Measurements from ENCODE around the gene RSPH3.

DNA sequence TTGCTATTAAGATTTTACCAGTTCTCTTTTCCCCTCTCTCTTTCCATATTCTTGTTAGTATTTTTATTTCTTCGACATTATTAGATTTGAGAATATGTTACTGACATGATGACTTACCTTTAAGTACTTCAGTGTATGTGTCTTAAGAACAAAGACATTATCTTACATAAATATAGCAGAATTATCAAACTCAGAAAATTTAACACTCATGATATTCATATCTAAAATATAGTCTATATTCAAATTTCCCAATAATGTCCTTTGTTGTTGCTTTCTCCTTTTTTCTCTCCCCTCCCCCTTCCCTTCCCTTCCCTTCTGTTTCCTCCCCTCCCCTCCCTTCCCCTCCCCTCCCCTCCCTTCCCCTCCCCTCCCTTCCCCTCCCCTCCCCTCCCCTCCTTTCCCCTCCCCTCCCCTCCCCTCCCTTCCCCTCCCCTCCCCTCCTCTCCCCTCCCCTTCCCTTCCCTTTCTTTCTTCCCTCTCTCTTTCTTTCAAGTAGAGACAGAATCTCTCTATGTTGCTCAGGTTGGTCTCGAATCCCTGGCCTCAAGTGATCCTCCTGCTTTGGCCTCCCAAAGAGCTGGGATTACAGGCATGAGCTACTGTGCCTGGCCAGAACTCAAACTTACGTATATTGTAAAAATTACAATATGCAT, 56.5 kb downstream of the RSPH3 start:
- TF ChIP-seq CTCF (IDR thresholded peaks at IDR 0.05 in 2 of 3, conservative IDR thresholded peaks at IDR 0.05 in 1 of 3; ENCODE audit: borderline replicate concordance in 1 of 3, insufficient read depth in 1 of 3, low read depth in 2 of 3, low read length in 2 of 3) (no peak), POLR2A (IDR thresholded peaks at IDR 0.05; ENCODE audit: borderline replicate concordance, extremely low read depth, insufficient read depth, insufficient read length) (no peak), EZH2 (IDR thresholded peaks at IDR 0.05) (no peak), POLR2AphosphoS5 (IDR thresholded peaks at IDR 0.05; ENCODE audit: low read depth, low read length) (no peak), RAD21 (IDR thresholded peaks at IDR 0.05; ENCODE audit: low read depth) (no peak), TCF7L2 (IDR thresholded peaks at IDR 0.05; ENCODE audit: borderline replicate concordance, extremely low read depth, insufficient read depth, insufficient read length) (no peak), SP1 (IDR thresholded peaks at IDR 0.05; ENCODE audit: low read depth) (no peak), CBX3 (IDR thresholded peaks at IDR 0.05; ENCODE audit: low read depth) (no peak), EZH2phosphoT487 (IDR thresholded peaks at IDR 0.05; ENCODE audit: borderline replicate concordance) (no peak), YY1 (IDR thresholded peaks at IDR 0.05; ENCODE audit: extremely low read depth, insufficient replicate concordance, low read depth, low read length) (no peak)
- TF ChIP-seq, protein P1, sequence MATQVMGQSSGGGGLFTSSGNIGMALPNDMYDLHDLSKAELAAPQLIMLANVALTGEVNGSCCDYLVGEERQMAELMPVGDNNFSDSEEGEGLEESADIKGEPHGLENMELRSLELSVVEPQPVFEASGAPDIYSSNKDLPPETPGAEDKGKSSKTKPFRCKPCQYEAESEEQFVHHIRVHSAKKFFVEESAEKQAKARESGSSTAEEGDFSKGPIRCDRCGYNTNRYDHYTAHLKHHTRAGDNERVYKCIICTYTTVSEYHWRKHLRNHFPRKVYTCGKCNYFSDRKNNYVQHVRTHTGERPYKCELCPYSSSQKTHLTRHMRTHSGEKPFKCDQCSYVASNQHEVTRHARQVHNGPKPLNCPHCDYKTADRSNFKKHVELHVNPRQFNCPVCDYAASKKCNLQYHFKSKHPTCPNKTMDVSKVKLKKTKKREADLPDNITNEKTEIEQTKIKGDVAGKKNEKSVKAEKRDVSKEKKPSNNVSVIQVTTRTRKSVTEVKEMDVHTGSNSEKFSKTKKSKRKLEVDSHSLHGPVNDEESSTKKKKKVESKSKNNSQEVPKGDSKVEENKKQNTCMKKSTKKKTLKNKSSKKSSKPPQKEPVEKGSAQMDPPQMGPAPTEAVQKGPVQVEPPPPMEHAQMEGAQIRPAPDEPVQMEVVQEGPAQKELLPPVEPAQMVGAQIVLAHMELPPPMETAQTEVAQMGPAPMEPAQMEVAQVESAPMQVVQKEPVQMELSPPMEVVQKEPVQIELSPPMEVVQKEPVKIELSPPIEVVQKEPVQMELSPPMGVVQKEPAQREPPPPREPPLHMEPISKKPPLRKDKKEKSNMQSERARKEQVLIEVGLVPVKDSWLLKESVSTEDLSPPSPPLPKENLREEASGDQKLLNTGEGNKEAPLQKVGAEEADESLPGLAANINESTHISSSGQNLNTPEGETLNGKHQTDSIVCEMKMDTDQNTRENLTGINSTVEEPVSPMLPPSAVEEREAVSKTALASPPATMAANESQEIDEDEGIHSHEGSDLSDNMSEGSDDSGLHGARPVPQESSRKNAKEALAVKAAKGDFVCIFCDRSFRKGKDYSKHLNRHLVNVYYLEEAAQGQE (IDR thresholded peaks at IDR 0.05; ENCODE audit: low read depth): no peak
- TF ChIP-seq, protein P2, sequence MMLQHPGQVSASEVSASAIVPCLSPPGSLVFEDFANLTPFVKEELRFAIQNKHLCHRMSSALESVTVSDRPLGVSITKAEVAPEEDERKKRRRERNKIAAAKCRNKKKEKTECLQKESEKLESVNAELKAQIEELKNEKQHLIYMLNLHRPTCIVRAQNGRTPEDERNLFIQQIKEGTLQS (IDR thresholded peaks at IDR 0.05): no peak

All from HCT116 (cell line).